ENCODE data around the gene NR1I2.

Gene NR1I2

DNA sequence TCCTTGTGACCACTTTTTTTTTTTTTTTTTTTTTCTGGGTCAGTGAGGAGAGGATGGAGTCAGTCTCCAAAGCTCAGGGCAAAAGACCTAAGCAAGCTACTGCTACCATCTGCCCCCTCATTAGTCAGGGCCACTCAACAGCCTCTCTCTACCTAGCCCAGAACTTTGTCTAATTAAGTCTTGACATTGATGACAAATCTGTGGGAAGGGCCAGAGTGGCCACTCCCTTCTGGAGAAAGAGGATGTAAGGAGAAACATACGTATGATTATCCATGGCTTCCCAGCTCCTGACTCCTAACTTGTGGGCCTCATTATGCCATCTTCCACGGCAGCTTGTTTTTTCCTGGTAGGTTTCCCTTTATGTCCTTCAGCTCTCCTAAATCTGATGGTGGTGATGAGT, 37.9 kb downstream of the NR1I2 start:
- Histone ChIP-seq H3K27ac (ENCODE audit: low read depth, low read length) (no peak overlapping the region), H3K4me3 (ENCODE audit: low read depth, low read length) (no peak overlapping the region), H3K36me3 (ENCODE audit: control insufficient read depth, insufficient read depth, low read length) (no peaks in the 10 kb centered on the region), H3K27me3 (ENCODE audit: control insufficient read depth, insufficient read depth, low read length) (no peaks in the 10 kb centered on the region), H3K4me1 (ENCODE audit: control insufficient read depth, insufficient read depth, low read length) (no peaks in the 10 kb centered on the region), H3K9me3 (ENCODE audit: control insufficient read depth, insufficient read depth, low read depth, low read length) (no peaks in the 10 kb centered on the region), H3K9ac (ENCODE audit: low read length) (no peak overlapping the region)

DNA sequence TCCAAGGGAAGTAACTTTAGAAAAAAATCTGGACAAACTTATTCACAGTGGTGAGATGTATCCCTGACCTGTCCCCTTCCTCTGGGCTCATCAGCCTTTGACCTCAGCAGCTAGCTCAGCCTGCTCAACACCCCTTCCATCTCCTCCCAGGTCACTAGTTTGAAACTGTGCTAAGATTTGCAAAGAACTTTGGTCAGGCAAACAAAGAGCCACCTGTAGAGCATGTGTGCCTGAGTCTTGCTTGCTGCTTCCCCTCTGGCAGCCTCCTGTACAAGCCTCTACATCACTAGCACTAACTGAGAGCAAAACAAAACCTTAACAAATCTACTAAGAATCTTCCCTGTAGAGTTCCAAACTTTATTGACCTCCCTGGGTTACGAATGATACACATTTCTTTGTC, 43.9 kb downstream of the NR1I2 start:
- H3K4me1 ChIP-seq (ENCODE audit: control insufficient read depth, insufficient read depth, low read length): peaks cover 16% of the 10 kb centered on the region; the same call in 1 of the 2 replicates
- no peaks in the 10 kb centered on the region for H3K36me3 ChIP-seq (ENCODE audit: control insufficient read depth, insufficient read depth, low read length)
- H3K9me3 ChIP-seq (ENCODE audit: control insufficient read depth, insufficient read depth, low read depth, low read length): no peaks in the 10 kb centered on the region
- H3K9ac ChIP-seq (ENCODE audit: low read length): no peak overlapping the region
- no peaks in the 10 kb centered on the region for H3K27me3 ChIP-seq (ENCODE audit: control insufficient read depth, insufficient read depth, low read length)
- no peak overlapping the region for H3K27ac ChIP-seq (ENCODE audit: low read depth, low read length)
- H3K4me3 ChIP-seq (ENCODE audit: low read depth, low read length): no peak overlapping the region

DNA sequence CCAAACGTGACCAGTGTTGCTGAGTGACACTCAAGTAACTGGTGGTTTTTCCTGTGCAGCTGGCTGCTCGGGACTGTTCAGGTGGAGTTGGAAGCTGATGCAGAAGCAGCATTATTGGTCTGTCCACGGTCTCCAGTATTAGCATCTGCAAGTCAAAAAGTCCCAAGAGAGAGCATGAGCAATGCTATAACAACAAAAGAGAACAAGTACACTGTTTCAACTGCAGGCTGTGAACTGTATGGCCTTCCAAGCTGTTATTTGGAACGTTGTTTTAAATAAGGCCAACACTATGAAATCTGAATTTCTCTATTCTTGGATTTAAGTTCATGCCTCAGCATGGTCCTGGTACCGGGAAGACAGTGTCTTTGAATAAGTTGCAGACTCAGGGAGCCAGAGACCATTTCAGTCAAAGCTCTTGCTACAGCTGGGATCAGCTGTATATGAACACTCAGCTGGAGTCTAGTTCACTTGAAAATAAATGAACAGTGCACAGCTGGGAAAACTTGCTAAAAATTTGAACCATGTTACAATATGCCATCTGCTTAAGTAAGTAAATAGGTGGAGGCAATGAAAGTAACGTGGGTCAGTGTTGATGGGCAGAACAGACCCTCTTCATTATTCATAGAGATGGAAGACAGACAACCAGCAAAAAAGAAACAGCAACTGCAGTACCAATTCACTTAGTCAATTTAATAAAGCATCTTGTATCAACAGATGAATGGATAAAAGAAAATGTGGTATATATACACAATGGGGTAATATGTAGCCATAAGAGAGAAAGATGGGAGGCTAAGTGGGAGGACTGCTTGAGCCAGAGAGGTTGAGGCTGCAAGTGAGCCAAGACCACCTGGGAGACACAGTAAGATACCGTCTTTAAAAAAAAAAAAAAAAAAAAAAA, 45.1 kb downstream of the NR1I2 start:
- no peaks in the 10 kb centered on the region for H3K9me3 ChIP-seq (ENCODE audit: control insufficient read depth, insufficient read depth, low read depth, low read length)
- H3K4me1 ChIP-seq (ENCODE audit: control insufficient read depth, insufficient read depth, low read length): peaks cover 19% of the 10 kb centered on the region
- H3K27me3 ChIP-seq (ENCODE audit: control insufficient read depth, insufficient read depth, low read length): no peaks in the 10 kb centered on the region
- H3K4me3 ChIP-seq (ENCODE audit: low read depth, low read length): no peak overlapping the region
- no peak overlapping the region for H3K27ac ChIP-seq (ENCODE audit: low read depth, low read length)
- H3K9ac ChIP-seq (ENCODE audit: low read length): no peak overlapping the region
- no peaks in the 10 kb centered on the region for H3K36me3 ChIP-seq (ENCODE audit: control insufficient read depth, insufficient read depth, low read length)

DNA sequence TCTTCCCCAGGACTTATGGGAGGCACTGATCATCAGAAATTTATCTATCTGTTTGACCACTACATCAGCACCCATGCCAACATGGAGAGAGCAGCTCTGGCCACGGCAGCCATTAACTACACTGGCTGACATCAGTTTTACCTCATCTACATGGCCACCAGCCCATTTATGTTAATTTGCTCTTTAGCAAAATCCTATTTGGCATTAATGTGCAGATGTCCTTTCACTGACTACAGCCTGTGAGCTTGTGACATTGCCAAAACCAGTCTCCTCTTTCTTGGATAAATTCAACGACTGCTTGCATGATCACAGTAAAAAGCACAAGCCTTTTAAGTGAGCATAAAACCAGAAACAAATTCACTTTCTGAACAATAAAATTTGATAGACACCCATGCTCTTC, 47.5 kb downstream of the NR1I2 start:
- H3K4me1 ChIP-seq (ENCODE audit: control insufficient read depth, insufficient read depth, low read length): peaks cover 26% of the 10 kb centered on the region
- H3K27ac ChIP-seq (ENCODE audit: low read depth, low read length): no peak overlapping the region
- H3K27me3 ChIP-seq (ENCODE audit: control insufficient read depth, insufficient read depth, low read length): no peaks in the 10 kb centered on the region
- H3K4me3 ChIP-seq (ENCODE audit: low read depth, low read length): no peak overlapping the region
- H3K9ac ChIP-seq (ENCODE audit: low read length): no peak overlapping the region
- no peaks in the 10 kb centered on the region for H3K36me3 ChIP-seq (ENCODE audit: control insufficient read depth, insufficient read depth, low read length)
- H3K9me3 ChIP-seq (ENCODE audit: control insufficient read depth, insufficient read depth, low read depth, low read length): no peaks in the 10 kb centered on the region

DNA sequence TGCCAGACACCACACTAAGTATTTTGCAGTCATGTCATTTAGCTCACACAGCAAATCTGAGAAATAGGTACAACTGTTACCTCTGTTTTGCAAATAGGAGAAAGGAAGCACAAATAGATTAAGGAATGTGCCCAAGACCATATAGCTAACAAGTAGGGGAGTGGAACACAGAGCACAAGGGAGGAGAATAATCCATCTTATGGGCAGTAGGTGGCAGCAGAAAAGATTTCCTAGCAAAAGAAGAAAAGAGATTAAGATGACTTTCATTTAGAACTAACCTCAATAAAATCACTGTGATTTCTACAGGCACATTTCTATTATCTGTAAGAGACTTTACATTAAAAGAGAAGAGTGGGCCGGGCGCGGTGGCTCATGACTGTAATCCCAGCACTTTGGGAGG, 49.1 kb downstream of the NR1I2 start:
- Histone ChIP-seq H3K36me3 (ENCODE audit: control insufficient read depth, insufficient read depth, low read length) (no peaks in the 10 kb centered on the region), H3K4me1 (ENCODE audit: control insufficient read depth, insufficient read depth, low read length) (peaks cover 26% of the 10 kb centered on the region), H3K9ac (ENCODE audit: low read length) (no peak overlapping the region)

DNA sequence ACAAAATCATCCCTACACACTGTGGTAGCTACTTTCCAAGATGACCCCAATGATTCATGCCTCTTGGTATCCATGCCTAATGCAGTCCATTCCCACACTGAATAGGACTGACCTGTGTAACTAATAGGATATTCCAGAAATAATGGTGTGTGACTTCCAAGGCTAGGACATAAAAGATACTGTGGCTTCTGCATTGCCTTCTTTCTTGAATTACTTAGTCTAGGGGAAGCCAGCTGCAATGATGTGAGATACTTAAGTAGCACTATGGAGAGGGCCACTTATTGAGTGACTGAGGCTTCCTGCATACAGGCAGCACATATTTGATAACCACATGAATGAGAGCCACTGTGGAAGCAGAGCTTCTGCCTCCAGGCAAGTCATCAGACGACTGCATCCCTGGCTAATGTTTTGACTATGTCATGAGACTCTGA, 50.1 kb downstream of the NR1I2 start:
- H3K36me3 ChIP-seq (ENCODE audit: control insufficient read depth, insufficient read depth, low read length): no peaks in the 10 kb centered on the region
- H3K4me3 ChIP-seq (ENCODE audit: low read depth, low read length): no peak overlapping the region
- H3K9me3 ChIP-seq (ENCODE audit: control insufficient read depth, insufficient read depth, low read depth, low read length): no peaks in the 10 kb centered on the region
- H3K4me1 ChIP-seq (ENCODE audit: control insufficient read depth, insufficient read depth, low read length): peaks cover 26% of the 10 kb centered on the region
- H3K27me3 ChIP-seq (ENCODE audit: control insufficient read depth, insufficient read depth, low read length): no peaks in the 10 kb centered on the region
- H3K27ac ChIP-seq (ENCODE audit: low read depth, low read length): no peak overlapping the region
- no peak overlapping the region for H3K9ac ChIP-seq (ENCODE audit: low read length)

More for the DNA sequence above, 49.1 kb downstream of the NR1I2 start:
- no peaks in the 10 kb centered on the region for H3K9me3 ChIP-seq (ENCODE audit: control insufficient read depth, insufficient read depth, low read depth, low read length)
- no peak overlapping the region for H3K4me3 ChIP-seq (ENCODE audit: low read depth, low read length)
- no peaks in the 10 kb centered on the region for H3K27me3 ChIP-seq (ENCODE audit: control insufficient read depth, insufficient read depth, low read length)
- no peak overlapping the region for H3K27ac ChIP-seq (ENCODE audit: low read depth, low read length)

DNA sequence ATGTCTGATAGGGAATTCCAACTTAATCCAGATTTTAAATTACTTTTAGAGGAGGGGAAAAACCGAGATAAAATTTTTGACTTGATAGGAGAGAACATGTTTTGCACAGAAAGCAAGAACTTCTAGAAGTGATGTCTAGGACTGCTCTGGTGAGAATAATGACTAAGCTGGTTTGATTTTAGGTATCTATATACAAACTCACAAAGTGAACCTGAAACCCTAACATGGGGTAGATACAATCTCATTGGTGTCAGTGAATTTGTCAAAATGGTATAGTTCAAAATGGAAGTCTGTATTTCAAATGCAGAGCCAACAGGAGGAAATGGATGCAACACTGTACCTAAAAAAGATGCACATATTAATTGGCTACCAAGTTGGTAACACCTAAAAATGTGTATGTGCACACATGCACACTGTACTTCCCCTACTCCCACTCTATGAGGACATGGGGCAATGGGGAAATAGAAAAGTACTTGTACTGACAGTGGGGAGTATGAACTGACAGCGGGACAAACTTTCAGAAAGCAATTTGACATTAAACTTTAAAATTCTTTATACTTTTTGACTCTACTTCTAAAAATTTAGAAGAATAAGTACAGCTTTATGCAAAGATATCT, 53.0 kb downstream of the NR1I2 start:
- no peak overlapping the region for H3K9ac ChIP-seq (ENCODE audit: low read length)
- H3K9me3 ChIP-seq (ENCODE audit: control insufficient read depth, insufficient read depth, low read depth, low read length): no peaks in the 10 kb centered on the region
- peaks cover 10% of the 10 kb centered on the region; the same call in 1 of the 2 replicates for H3K4me1 ChIP-seq (ENCODE audit: control insufficient read depth, insufficient read depth, low read length)
- no peak overlapping the region for H3K4me3 ChIP-seq (ENCODE audit: low read depth, low read length)
- H3K27ac ChIP-seq (ENCODE audit: low read depth, low read length): no peak overlapping the region
- H3K27me3 ChIP-seq (ENCODE audit: control insufficient read depth, insufficient read depth, low read length): no peaks in the 10 kb centered on the region
- no peaks in the 10 kb centered on the region; the same call in 1 of the 2 replicates for H3K36me3 ChIP-seq (ENCODE audit: control insufficient read depth, insufficient read depth, low read length)

DNA sequence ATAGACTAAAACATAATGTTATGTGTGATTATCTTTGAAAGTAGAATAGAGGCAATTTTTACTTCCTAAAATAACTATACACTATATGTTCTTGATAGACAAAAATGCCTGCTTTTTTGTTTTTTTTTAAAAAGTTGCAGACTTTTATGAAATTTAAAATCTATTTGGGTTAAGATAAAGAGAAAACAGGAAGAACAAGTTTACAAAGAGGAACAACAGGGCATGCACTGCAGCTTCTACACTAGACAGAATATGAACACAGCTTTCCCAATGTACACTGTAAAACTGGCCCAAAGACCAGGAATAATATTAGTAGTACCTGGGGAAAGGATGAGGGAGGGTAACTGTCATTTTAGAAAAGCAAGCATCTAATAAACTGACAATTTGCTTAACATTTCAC, 53.7 kb downstream of the NR1I2 start:
- Histone ChIP-seq H3K9me3 (ENCODE audit: control insufficient read depth, insufficient read depth, low read depth, low read length) (no peaks in the 10 kb centered on the region), H3K27ac (ENCODE audit: low read depth, low read length) (no peak overlapping the region), H3K4me1 (ENCODE audit: control insufficient read depth, insufficient read depth, low read length) (peaks cover 10% of the 10 kb centered on the region; the same call in 1 of the 2 replicates), H3K27me3 (ENCODE audit: control insufficient read depth, insufficient read depth, low read length) (no peaks in the 10 kb centered on the region), H3K36me3 (ENCODE audit: control insufficient read depth, insufficient read depth, low read length) (no peaks in the 10 kb centered on the region; the same call in 1 of the 2 replicates), H3K4me3 (ENCODE audit: low read depth, low read length) (no peak overlapping the region), H3K9ac (ENCODE audit: low read length) (no peak overlapping the region)

DNA sequence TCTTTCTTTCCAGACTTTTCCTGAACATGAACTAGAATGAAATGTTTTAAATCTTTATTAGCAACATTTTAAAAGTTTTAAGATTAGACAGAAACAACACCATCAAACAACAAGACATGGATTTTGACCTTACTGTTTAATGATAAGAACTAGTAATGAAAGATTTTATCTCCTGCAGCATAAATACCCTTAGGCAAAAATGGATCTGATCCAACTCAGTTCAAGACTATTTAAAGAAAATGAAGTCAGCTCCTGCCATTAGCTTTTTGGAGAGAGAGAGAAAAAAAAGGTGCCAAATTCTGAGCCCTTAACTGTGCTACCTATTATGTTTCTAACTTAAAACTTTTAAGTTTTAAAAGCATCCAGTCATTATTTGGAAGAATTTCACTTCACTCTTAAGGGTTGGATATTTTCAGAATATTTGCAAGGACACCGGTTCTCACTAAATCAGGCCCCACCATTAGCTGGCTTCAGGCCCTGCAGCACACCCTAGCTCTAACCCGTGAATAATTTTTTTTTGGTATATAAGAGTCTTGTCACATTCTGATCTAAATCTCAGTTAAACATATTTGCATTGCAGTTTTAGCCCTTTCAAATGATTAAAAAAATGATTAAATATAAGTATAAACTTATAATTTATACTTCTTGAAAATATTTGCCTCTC, 60.0 kb downstream of the NR1I2 start:
- Histone ChIP-seq H3K9me3 (ENCODE audit: control insufficient read depth, insufficient read depth, low read depth, low read length) (no peaks in the 10 kb centered on the region), H3K27me3 (ENCODE audit: control insufficient read depth, insufficient read depth, low read length) (no peaks in the 10 kb centered on the region), H3K27ac (ENCODE audit: low read depth, low read length) (no peak overlapping the region), H3K4me1 (ENCODE audit: control insufficient read depth, insufficient read depth, low read length) (no peaks in the 10 kb centered on the region), H3K9ac (ENCODE audit: low read length) (no peak overlapping the region), H3K36me3 (ENCODE audit: control insufficient read depth, insufficient read depth, low read length) (peaks cover 3% of the 10 kb centered on the region; the same call in 1 of the 2 replicates), H3K4me3 (ENCODE audit: low read depth, low read length) (no peak overlapping the region)

DNA sequence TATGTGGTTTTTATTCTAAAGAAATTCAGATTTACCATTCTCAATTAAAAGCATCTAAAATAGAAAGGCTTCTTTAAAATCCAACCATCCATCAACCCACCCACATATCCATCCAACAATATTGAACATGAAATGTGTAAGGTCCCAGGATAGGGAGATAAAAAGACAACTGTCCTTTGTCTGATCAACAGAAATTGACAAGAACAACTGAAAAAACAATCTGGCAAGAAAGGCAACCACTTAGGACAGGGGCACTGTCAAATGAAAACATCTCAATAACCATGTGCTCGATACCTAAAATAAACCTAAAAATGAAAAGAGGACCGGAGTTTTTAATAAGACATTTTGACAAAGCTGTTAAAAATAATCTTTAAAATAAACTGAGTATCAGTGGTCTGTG, 67.2 kb downstream of the NR1I2 start:
- Histone ChIP-seq H3K4me1 (ENCODE audit: control insufficient read depth, insufficient read depth, low read length) (no peaks in the 10 kb centered on the region), H3K27me3 (ENCODE audit: control insufficient read depth, insufficient read depth, low read length) (no peaks in the 10 kb centered on the region), H3K4me3 (ENCODE audit: low read depth, low read length) (no peak overlapping the region), H3K9ac (ENCODE audit: low read length) (no peak overlapping the region), H3K9me3 (ENCODE audit: control insufficient read depth, insufficient read depth, low read depth, low read length) (no peaks in the 10 kb centered on the region), H3K36me3 (ENCODE audit: control insufficient read depth, insufficient read depth, low read length) (peaks cover 2% of the 10 kb centered on the region; the same call in 1 of the 2 replicates), H3K27ac (ENCODE audit: low read depth, low read length) (no peak overlapping the region)

DNA sequence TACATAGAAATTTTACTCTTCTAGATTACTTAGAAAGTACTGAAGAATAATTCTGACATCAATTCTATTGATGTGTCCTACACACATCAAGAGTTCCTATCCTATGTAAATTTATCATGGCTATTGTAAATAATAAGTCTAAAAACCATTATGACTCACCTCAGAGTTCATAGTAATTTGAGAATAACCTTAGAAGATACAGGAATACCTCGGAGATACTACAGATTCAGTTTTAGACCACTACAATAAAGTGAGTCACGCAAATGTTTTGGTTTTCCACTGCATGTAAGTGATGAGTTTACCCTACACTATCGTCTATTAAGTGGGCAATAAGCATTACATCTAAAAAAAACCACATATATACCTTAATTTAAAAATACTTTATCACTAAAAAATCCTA, 74.8 kb downstream of the NR1I2 start:
- Histone ChIP-seq H3K9ac (ENCODE audit: low read length) (no peak overlapping the region), H3K27me3 (ENCODE audit: control insufficient read depth, insufficient read depth, low read length) (no peaks in the 10 kb centered on the region), H3K27ac (ENCODE audit: low read depth, low read length) (no peak overlapping the region), H3K4me1 (ENCODE audit: control insufficient read depth, insufficient read depth, low read length) (no peaks in the 10 kb centered on the region), H3K9me3 (ENCODE audit: control insufficient read depth, insufficient read depth, low read depth, low read length) (peaks cover 12% of the 10 kb centered on the region; the same call in 1 of the 2 replicates), H3K36me3 (ENCODE audit: control insufficient read depth, insufficient read depth, low read length) (peaks cover 30% of the 10 kb centered on the region), H3K4me3 (ENCODE audit: low read depth, low read length) (no peak overlapping the region)

All from HUES6 (cell line).